Measurements from ENCODE around the gene LOXL1.
A peak's percentile ranks its signal among the peaks of the same experiment; 100 is the strongest.

Gene LOXL1

DNA sequence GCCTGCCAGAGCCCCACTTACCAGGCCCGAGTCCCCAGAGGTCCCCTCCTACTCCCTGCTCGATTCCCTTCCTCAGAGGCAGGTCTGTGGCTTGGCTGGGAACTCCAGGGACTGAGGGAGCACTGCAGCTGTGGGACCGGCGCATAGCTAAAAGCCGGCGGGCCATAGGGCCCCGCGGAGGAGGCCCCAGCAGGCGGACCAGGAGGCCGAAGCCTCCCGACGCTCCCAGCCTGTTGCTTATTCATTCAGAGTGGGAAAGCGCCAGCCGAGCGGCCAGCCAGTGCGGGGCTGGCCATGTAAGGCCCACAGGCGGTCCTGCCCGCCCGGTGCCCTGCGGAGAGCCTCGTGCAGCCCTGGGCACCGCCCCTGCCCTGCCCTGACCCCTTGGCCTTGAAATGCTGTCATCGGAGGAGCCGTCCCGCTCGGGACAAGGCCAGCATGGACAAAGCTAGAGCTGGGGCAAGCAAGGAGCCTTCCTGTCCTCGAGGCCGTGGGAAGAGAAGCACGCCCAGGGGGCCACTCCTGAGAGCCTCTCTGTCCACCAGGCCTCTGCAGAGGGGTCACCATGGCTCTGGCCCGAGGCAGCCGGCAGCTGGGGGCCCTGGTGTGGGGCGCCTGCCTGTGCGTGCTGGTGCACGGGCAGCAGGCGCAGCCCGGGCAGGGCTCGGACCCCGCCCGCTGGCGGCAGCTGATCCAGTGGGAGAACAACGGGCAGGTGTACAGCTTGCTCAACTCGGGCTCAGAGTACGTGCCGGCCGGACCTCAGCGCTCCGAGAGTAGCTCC is at the start of gene LOXL1:
Gene LOXL1 (plus strand): TSS at position 244 of the 784 bp plus-strand sequence. CDS start 322 bp downstream, at position 566.
- no peak for DNase-seq (ENCODE audit: low read depth)
- H3K4me3 ChIP-seq (ENCODE audit: low read length) = peak within 1 kb of the TSS; percentile 83
- TF ChIP-seq, protein P1, sequence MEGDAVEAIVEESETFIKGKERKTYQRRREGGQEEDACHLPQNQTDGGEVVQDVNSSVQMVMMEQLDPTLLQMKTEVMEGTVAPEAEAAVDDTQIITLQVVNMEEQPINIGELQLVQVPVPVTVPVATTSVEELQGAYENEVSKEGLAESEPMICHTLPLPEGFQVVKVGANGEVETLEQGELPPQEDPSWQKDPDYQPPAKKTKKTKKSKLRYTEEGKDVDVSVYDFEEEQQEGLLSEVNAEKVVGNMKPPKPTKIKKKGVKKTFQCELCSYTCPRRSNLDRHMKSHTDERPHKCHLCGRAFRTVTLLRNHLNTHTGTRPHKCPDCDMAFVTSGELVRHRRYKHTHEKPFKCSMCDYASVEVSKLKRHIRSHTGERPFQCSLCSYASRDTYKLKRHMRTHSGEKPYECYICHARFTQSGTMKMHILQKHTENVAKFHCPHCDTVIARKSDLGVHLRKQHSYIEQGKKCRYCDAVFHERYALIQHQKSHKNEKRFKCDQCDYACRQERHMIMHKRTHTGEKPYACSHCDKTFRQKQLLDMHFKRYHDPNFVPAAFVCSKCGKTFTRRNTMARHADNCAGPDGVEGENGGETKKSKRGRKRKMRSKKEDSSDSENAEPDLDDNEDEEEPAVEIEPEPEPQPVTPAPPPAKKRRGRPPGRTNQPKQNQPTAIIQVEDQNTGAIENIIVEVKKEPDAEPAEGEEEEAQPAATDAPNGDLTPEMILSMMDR (conservative IDR thresholded peaks at IDR 0.05; ENCODE audit: low read depth, low read length) = no peak

GRCh38 chr15:73879426-73879825 is 46.8 kb upstream of the LOXL1 start:
- TF ChIP-seq, protein P1 (conservative IDR thresholded peaks at IDR 0.05; ENCODE audit: low read depth, low read length) = no peak
- DNase-seq (ENCODE audit: low read depth) = no peak
- H3K4me3 ChIP-seq (ENCODE audit: low read length) = no peak overlapping the region

DNA sequence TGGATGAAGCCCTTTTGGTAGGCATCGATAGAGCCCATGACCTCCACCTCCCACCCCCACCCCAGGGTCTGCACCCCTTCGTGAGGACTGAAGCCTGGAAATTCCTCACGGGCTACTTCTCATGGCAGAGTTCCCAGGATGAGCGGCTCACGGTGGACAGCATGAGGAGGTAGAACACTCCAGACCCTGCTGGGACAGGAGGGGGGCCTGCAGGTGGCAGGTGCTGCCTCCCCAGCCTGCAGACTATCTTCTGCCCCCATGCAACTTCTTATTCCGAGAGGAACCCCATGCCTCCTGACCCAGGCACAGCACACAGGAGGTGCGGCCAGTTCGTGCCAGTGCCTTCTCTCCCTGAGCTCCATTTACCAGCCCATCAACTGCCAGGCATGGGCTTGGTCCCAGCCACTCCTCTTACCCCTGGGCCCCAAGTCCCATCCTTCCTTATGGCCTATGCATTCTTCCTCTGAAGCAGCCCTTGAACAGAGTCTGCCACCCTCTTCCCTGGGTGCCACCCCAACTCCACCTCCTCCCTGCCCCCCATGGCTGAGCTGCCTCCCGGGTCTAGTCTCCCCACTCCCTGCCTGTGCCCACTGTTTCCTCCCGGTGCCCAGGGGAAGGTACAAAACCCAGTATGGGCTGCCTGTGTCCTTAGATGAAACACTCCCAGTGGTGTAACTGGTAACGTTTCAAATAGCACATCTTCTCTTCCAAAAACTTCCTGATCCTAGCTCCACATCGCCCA is 44.5 kb upstream of the LOXL1 start:
- DNase-seq (ENCODE audit: low read depth) = no peak
- H3K4me3 ChIP-seq (ENCODE audit: low read length) = no peak overlapping the region
- TF ChIP-seq, protein P1 (conservative IDR thresholded peaks at IDR 0.05; ENCODE audit: low read depth, low read length) = no peak

- TF ChIP-seq, protein P1 (conservative IDR thresholded peaks at IDR 0.05; ENCODE audit: low read depth, low read length) = no peak
- DNase-seq (ENCODE audit: low read depth) = no peak
- no peak overlapping the region for H3K4me3 ChIP-seq (ENCODE audit: low read length)
These were observed 43.4 kb upstream of the LOXL1 start for GRCh38 chr15:73882761-73883419.

- TF ChIP-seq, protein P1 (conservative IDR thresholded peaks at IDR 0.05; ENCODE audit: low read depth, low read length) = no peak
- H3K4me3 ChIP-seq (ENCODE audit: low read length) = no peak overlapping the region
- no peak for DNase-seq (ENCODE audit: low read depth)
These were observed 42.1 kb upstream of the LOXL1 start for GRCh38 chr15:73884159-73884558.

- DNase-seq (ENCODE audit: low read depth) = no peak
- TF ChIP-seq, protein P1 (conservative IDR thresholded peaks at IDR 0.05; ENCODE audit: low read depth, low read length) = no peak
- no peak overlapping the region for H3K4me3 ChIP-seq (ENCODE audit: low read length)
These were observed 40.1 kb upstream of the LOXL1 start for GRCh38 chr15:73885954-73886700.

Data from retinal pigment epithelial cell (primary cell).